IMR-90 (cell line): Measurements from ENCODE around the gene CPOX. TPM values are rescaled to one million over a fixed set of nuclear protein-coding genes. Genes with fewer than 3 reads are reported as not detected.

Experiments used
- ATAC-seq: fragments of 200-7000 bp; cut with Tn5 transposase; 2 replicates; pipeline ENCODE4 v1.9.1; 2020; ENCODE audit warnings: low read depth, mild to moderate bottlenecking, moderate library complexity
- BruUV-seq: library from RNA; stranded (reverse); fragments of 400-500 nt; replicated peaks from 2 replicates; lab custom pipeline; 2021; lab: Mats Ljungman, UMichigan
- CTCF ChIA-PET: fragments of 300-600 bp; formaldehyde crosslinking; extraction: SDS; loops from one replicate; lab custom pipeline; 2021; ENCODE audit warnings: antibody characterized with exemption; lab: Yijun Ruan, JAX
- POLR2A ChIA-PET: fragments of 300-600 bp; sonication (Branson Sonifier 250); formaldehyde crosslinking; loops from one replicate; lab custom pipeline; 2022; ENCODE audit warnings: antibody characterized with exemption; ENCODE audit not compliant: unreplicated experiment; lab: Charles Lee
- DNase-seq: peaks from one replicate; pipeline ENCODE4 v3.0.0; 2013
- H2AFZ ChIP-seq: replicated peaks from 2 replicates; pipeline ENCODE3; 2013; ENCODE audit warnings: low read length, mild to moderate bottlenecking; ENCODE audit not compliant: poor library complexity
- H2AK5ac ChIP-seq: 2 replicates; pipeline ENCODE4 v1.6.1; 2013; ENCODE audit warnings: low read depth, low read length, inconsistent platforms
- H2AK9ac ChIP-seq: replicated peaks from 2 replicates; pipeline ENCODE3; 2013; ENCODE audit warnings: mild to moderate bottlenecking, low read depth, low read length, moderate library complexity; ENCODE audit not compliant: poor library complexity
- H2BK120ac ChIP-seq: 2 replicates; pipeline ENCODE4 v1.6.1; 2013; ENCODE audit warnings: low read depth, low read length, inconsistent platforms
- H2BK15ac ChIP-seq: 3 replicates; pipeline ENCODE4 v1.6.1; 2013; ENCODE audit warnings: low read depth, low read length, inconsistent platforms
- H2BK20ac ChIP-seq: 2 replicates; pipeline ENCODE4 v1.6.1; 2013; ENCODE audit warnings: low read depth, mild to moderate bottlenecking, inconsistent platforms, low read length, moderate library complexity
- H2BK5ac ChIP-seq: 2 replicates; pipeline ENCODE4 v1.6.1; 2013; ENCODE audit warnings: mild to moderate bottlenecking, low read depth, low read length, inconsistent platforms; ENCODE audit not compliant: poor library complexity, severe bottlenecking
- H3K14ac ChIP-seq: replicated peaks from 2 replicates; pipeline ENCODE4 v1.6.1; 2013; ENCODE audit warnings: low read depth, low read length, inconsistent platforms
- H3K18ac ChIP-seq: 2 replicates; pipeline ENCODE4 v1.6.1; 2013; ENCODE audit warnings: low read depth, low read length, control low read depth
- H3K23ac ChIP-seq: 2 replicates; pipeline ENCODE4 v1.6.1; 2013; ENCODE audit warnings: low read depth, low read length, inconsistent platforms
- H3K27ac ChIP-seq: 2 replicates; pipeline ENCODE4 v1.5.1; 2013; ENCODE audit warnings: mild to moderate bottlenecking, control low read depth, low read length; ENCODE audit not compliant: insufficient read depth
- H3K27me3 ChIP-seq: 2 replicates; pipeline ENCODE4 v1.6.1; 2013; ENCODE audit warnings: low read length; ENCODE audit not compliant: control insufficient read depth, insufficient read depth
- H3K36me3 ChIP-seq: 2 replicates; pipeline ENCODE4 v1.6.1; 2013; ENCODE audit warnings: low read length, mixed read lengths; ENCODE audit not compliant: control insufficient read depth, insufficient read depth
- H3K4ac ChIP-seq: 2 replicates; pipeline ENCODE4 v1.6.1; 2013; ENCODE audit warnings: low read depth, low read length, inconsistent platforms
- H3K4me1 ChIP-seq: 2 replicates; pipeline ENCODE4 v1.6.1; 2013; ENCODE audit warnings: low read length, mixed read lengths; ENCODE audit not compliant: control insufficient read depth, insufficient read depth
- H3K4me2 ChIP-seq: 2 replicates; pipeline ENCODE4 v1.6.1; 2013; ENCODE audit warnings: low read depth, mild to moderate bottlenecking, control low read depth, low read length, moderate library complexity
- H3K4me3 ChIP-seq: 2 replicates; pipeline ENCODE4 v1.5.1; 2013; ENCODE audit warnings: low read depth, mild to moderate bottlenecking, control low read depth, low read length, moderate library complexity; ENCODE audit not compliant: insufficient read depth
- H3K56ac ChIP-seq: 2 replicates; pipeline ENCODE4 v1.6.1; 2013; ENCODE audit warnings: low read length, inconsistent platforms; ENCODE audit not compliant: insufficient read depth; ENCODE audit errors: extremely low read depth
- H3K79me1 ChIP-seq, 2 experiments: 2 replicates each; pipeline ENCODE4 v1.6.1; 2013; ENCODE audit warnings: low read length in 2 of 2, inconsistent platforms in 1 of 2, low read depth in 1 of 2
- H3K9ac ChIP-seq: 2 replicates; pipeline ENCODE4 v1.6.1; 2013; ENCODE audit warnings: low read depth, low read length, control low read depth
- H3K9me1 ChIP-seq: 2 replicates; pipeline ENCODE4 v1.6.1; 2013; ENCODE audit warnings: low read length, inconsistent platforms; ENCODE audit not compliant: insufficient read depth
- H3K9me3 ChIP-seq: 2 replicates; pipeline ENCODE4 v1.6.1; 2013; ENCODE audit warnings: low read length; ENCODE audit not compliant: control insufficient read depth, insufficient read depth
- H4K20me1 ChIP-seq: 2 replicates; pipeline ENCODE4 v1.6.1; 2013; ENCODE audit warnings: low read length, inconsistent platforms; ENCODE audit not compliant: insufficient read depth
- H4K5ac ChIP-seq: 2 replicates; pipeline ENCODE4 v1.6.1; 2013; ENCODE audit warnings: mild to moderate bottlenecking, low read depth, low read length, control low read depth
- H4K8ac ChIP-seq, 2 experiments: 2 replicates each; pipeline ENCODE4 v1.6.1; 2013; ENCODE audit warnings: low read depth in 2 of 2, low read length in 2 of 2, control low read depth in 1 of 2, inconsistent platforms in 1 of 2
- H4K91ac ChIP-seq: 2 replicates; pipeline ENCODE4 v1.6.1; 2013; ENCODE audit warnings: low read depth, low read length, inconsistent platforms; ENCODE audit not compliant: insufficient read depth
- CHD1 ChIP-seq: IDR thresholded peaks from 2 replicates; pipeline ENCODE4 v1.6.1; 2012; ENCODE audit warnings: low read depth, low read length, improper control_type of control experiment
- FOS ChIP-seq: fragments of 150-350 bp; IDR thresholded peaks from 2 replicates; pipeline ENCODE4 v1.6.1; 2016; ENCODE audit warnings: low read depth, low read length
- WGBS, 2 experiments: methylation state at CpG; one replicate each; pipeline versions ENCODE4 v1.1.5 to v1.1.7; 2013; ENCODE audit warnings: missing lambda C conversion rate in 2 of 2; ENCODE audit not compliant: insufficient read length in 1 of 2; ENCODE audit errors: extremely low coverage in 2 of 2; 5-methylcytosine and 5-hydroxymethylcytosine counted together
- dilution Hi-C: fragments of 300-500 bp; cut with HindIII; formaldehyde crosslinking; loops from one replicate; pipeline ENCODE4 v1.14.3; 2018; ENCODE audit warnings: low sequenced_read_pairs; ENCODE audit not compliant: unreplicated experiment
- in situ Hi-C: fragments of 300-500 bp; cut with MboI; formaldehyde crosslinking; loops from 3 replicates; pipeline ENCODE4 v1.14.3; 2019; ENCODE audit warnings: low sequenced_read_pairs, inconsistent platforms, mixed read lengths
- intact Hi-C: fragments of 100-400 bp; cut with micrococcal nuclease; formaldehyde crosslinking; loops from 2 replicates; pipeline ENCODE4 v1.10.0; 2022
- polyA plus RNA-seq, 3 experiments: library from polyadenylated mRNA; depleted of rRNA; stranded (reverse); fragments of >200 nt; gene quantifications; 2 replicates each; pipeline ENCODE4 v1.2.3, GENCODE V29; 2012; ENCODE audit warnings: low replicate concordance in 1 of 3
- total RNA-seq: library from RNA; depleted of rRNA; stranded (reverse); fragments of >200 nt; gene quantifications from 2 replicates; pipeline ENCODE4 v1.2.3, GENCODE V29; 2012

Gene CPOX
- total and polyA plus RNA-seq, 2 of the 4 experiments (the other 2 are of a cell fraction): 14.5 to 19.4 TPM

DNA sequence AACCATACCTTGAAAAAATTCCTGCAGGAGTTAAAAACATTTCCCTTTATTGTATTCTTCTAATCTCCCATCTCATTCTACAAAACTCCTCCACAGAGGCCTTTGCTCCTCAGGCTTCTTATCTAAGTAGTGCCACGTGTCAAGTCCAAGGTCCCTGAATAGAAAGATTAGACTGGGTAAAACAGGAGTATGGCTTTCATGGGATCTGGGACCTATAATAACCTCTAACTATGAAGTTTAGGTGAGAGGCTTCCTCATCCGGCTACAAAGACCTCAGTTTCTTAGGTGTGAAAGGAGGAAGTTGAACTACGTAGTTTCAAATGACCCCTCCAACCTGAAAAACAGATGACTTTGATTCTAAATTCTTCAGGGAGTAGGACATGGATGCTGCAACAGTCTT lies 41.7 kb downstream of the CPOX start:
- no peaks in the 10 kb centered on the region for H3K36me3 ChIP-seq
- H3K4ac ChIP-seq: no peak overlapping the region
- BruUV-seq: no TSS peak
- H2AK9ac ChIP-seq: no peak overlapping the region
- no peak overlapping the region for H2BK20ac ChIP-seq
- no peak overlapping the region for H2AFZ ChIP-seq
- ATAC-seq: no peak
- no peak overlapping the region for H3K14ac ChIP-seq
- H2AK5ac ChIP-seq: no peak overlapping the region
- H3K9me3 ChIP-seq: no peaks in the 10 kb centered on the region
- dilution Hi-C loops (no loop called here), in situ Hi-C loops (loop anchor here (25.0 kb wide), 1 partner anchor 214 kb away; no protein-coding TSS in a partner anchor), intact Hi-C loops (no loop called here)
- H2BK5ac ChIP-seq: no peak overlapping the region
- no peak overlapping the region for H3K56ac ChIP-seq
- no peaks in the 10 kb centered on the region for H3K4me1 ChIP-seq
- peaks cover 19% of the 10 kb centered on the region for H3K27me3 ChIP-seq
- POLR2A ChIA-PET: no interaction called here
- H3K18ac ChIP-seq: no peak overlapping the region
- no peaks in the 10 kb centered on the region for H3K9me1 ChIP-seq
- TF ChIP-seq FOS (no peak), CHD1 (no peak)
- H4K5ac ChIP-seq: no peak overlapping the region
- no peak overlapping the region for H3K4me2 ChIP-seq
- no peak for DNase-seq
- no peak overlapping the region for H3K23ac ChIP-seq
- H3K27ac ChIP-seq: no peak overlapping the region
- CTCF ChIA-PET: no interaction called here
- H2BK120ac ChIP-seq: no peak overlapping the region
- H4K8ac ChIP-seq: no peak overlapping the region
- no peak overlapping the region for H3K4me3 ChIP-seq
- H2BK15ac ChIP-seq: no peak overlapping the region
- no peak overlapping the region for H4K91ac ChIP-seq
- no peaks in the 10 kb centered on the region for H4K20me1 ChIP-seq
- H3K9ac ChIP-seq: no peak overlapping the region
- H3K79me1 ChIP-seq: no peaks in the 10 kb centered on the region
- WGBS, 2 experiments: no CpG with 5 or more reads among the region's 3 CpGs
